ENCODE data around the gene CTDSPL.
"Not testable (repeated sequence)": the region's sequence is repeated elsewhere in the genome, so short reads cannot be mapped to it uniquely, and the experiment has no call there.

Gene CTDSPL

DNA sequence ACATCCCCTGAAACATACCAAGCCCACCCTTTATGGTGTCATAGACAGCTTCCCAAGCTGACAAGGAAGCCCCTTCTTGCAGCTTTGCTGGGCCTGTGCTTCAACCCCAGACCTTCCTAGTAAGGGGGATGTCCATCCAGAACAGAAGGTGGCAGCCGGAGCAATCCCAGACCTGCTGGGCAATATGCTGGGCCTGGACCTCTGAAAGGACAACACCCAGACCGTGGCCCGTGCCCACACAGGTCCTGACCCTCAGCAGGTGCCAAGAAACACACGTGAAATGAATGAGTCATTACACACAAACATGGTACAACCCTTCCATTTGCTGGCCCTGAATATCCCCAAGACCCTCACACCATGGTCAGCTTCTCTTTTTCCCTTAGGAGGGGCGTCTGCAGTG is 109.1 kb downstream of the CTDSPL start:
- TF ChIP-seq BCL11B (tag by site-specific recombination; IDR thresholded peaks at IDR 0.05; ENCODE audit: low read depth) (no peak), GLIS1 (tag by site-specific recombination; IDR thresholded peaks at IDR 0.05) (no peak), REPIN1 (tag by site-specific recombination; IDR thresholded peaks at IDR 0.05; ENCODE audit: low read depth) (no peak)
- ChIA-PET CTCF (interaction anchor here (0.6 to 8.1 kb wide), 4 partner anchors 9 to 116 kb away, joined by 3 to 164 read pairs (median 20); no protein-coding TSS in a partner anchor), POLR2A (no interaction called here)
- H3K36me3 ChIP-seq (ENCODE audit: control insufficient read depth in 2 of 2, insufficient read depth in 1 of 2, low read length in 2 of 2) = peaks cover 0 to 7% of the 10 kb centered on the region in 2 experiments; a peak in 1 of 3 replicates
- no peak overlapping the region for H3K27ac ChIP-seq (ENCODE audit: extremely low read depth, low read depth, low read length)
- H3K4me3 ChIP-seq (ENCODE audit: low read depth, low read length) = no peak overlapping the region
- H3K9me3 ChIP-seq (ENCODE audit: control insufficient read depth, insufficient read depth, low read depth, low read length) = no peaks in the 10 kb centered on the region
- no peaks in the 10 kb centered on the region for H3K4me1 ChIP-seq (ENCODE audit: control insufficient read depth, insufficient read depth, low read length)

DNA sequence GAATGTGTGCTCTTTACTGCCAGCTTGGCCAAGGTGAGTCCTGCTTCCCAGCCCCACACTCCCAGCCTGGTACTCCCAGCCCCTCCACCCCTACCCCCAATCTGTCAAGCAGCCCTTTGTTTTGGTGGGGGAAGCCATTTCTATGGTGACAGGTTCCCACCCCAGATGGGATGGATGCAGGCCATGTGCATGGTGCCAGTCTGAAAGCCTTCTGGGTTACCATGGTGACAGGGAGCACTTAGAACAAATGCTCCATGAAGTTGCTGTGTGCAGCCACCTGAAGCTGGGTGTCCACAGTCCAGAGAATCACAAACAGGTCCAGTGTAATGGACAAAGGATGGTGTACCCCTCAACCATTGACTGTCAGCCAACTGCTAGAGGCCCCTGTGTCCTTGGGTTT is 109.8 kb downstream of the CTDSPL start:
- Histone ChIP-seq H3K27ac (ENCODE audit: extremely low read depth, low read depth, low read length) (no peak overlapping the region), H3K36me3 (ENCODE audit: control insufficient read depth in 2 of 2, insufficient read depth in 1 of 2, low read length in 2 of 2) (peaks cover 0 to 14% of the 10 kb centered on the region in 2 experiments; a peak in 2 of 3 replicates), H3K4me3 (ENCODE audit: low read depth, low read length) (no peak overlapping the region), H3K9me3 (ENCODE audit: control insufficient read depth, insufficient read depth, low read depth, low read length) (no peaks in the 10 kb centered on the region), H3K4me1 (ENCODE audit: control insufficient read depth, insufficient read depth, low read length) (no peaks in the 10 kb centered on the region)
- POLR2A ChIA-PET = no interaction called here
- TF ChIP-seq ZNF777 (tag by site-specific recombination; IDR thresholded peaks at IDR 0.05; ENCODE audit: borderline replicate concordance) (no peak), ZNF37A (tag by site-specific recombination; IDR thresholded peaks at IDR 0.05) (no peak), YY2 (tag by site-specific recombination; IDR thresholded peaks at IDR 0.05) (no peak), GFI1B (tag by site-specific recombination; IDR thresholded peaks at IDR 0.05) (no peak), ZNF747 (tag by site-specific recombination; IDR thresholded peaks at IDR 0.05) (no peak), ZNF155 (tag by site-specific recombination; IDR thresholded peaks at IDR 0.05) (no peak), ZNF560 (tag by site-specific recombination; IDR thresholded peaks at IDR 0.05; ENCODE audit: borderline replicate concordance) (no peak), ZNF174 (tag by site-specific recombination; IDR thresholded peaks at IDR 0.05) (no peak), ZNF239 (tag by site-specific recombination; IDR thresholded peaks at IDR 0.05) (no peak), ZNF426 (tag by site-specific recombination; IDR thresholded peaks at IDR 0.05) (no peak), KLF10 (tag by site-specific recombination; IDR thresholded peaks at IDR 0.05) (no peak)
- TF ChIP-seq, protein P1, sequence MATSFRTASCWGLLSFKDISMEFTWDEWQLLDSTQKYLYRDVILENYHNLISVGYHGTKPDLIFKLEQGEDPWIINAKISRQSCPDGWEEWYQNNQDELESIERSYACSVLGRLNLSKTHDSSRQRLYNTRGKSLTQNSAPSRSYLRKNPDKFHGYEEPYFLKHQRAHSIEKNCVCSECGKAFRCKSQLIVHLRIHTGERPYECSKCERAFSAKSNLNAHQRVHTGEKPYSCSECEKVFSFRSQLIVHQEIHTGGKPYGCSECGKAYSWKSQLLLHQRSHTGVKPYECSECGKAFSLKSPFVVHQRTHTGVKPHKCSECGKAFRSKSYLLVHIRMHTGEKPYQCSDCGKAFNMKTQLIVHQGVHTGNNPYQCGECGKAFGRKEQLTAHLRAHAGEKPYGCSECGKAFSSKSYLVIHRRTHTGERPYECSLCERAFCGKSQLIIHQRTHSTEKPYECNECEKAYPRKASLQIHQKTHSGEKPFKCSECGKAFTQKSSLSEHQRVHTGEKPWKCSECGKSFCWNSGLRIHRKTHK (tag by site-specific recombination; IDR thresholded peaks at IDR 0.05) = no peak
- TF ChIP-seq, protein P2, sequence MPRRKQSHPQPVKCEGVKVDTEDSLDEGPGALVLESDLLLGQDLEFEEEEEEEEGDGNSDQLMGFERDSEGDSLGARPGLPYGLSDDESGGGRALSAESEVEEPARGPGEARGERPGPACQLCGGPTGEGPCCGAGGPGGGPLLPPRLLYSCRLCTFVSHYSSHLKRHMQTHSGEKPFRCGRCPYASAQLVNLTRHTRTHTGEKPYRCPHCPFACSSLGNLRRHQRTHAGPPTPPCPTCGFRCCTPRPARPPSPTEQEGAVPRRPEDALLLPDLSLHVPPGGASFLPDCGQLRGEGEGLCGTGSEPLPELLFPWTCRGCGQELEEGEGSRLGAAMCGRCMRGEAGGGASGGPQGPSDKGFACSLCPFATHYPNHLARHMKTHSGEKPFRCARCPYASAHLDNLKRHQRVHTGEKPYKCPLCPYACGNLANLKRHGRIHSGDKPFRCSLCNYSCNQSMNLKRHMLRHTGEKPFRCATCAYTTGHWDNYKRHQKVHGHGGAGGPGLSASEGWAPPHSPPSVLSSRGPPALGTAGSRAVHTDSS (tag by site-specific recombination; IDR thresholded peaks at IDR 0.05) = no peak
- TF ChIP-seq, protein P3, sequence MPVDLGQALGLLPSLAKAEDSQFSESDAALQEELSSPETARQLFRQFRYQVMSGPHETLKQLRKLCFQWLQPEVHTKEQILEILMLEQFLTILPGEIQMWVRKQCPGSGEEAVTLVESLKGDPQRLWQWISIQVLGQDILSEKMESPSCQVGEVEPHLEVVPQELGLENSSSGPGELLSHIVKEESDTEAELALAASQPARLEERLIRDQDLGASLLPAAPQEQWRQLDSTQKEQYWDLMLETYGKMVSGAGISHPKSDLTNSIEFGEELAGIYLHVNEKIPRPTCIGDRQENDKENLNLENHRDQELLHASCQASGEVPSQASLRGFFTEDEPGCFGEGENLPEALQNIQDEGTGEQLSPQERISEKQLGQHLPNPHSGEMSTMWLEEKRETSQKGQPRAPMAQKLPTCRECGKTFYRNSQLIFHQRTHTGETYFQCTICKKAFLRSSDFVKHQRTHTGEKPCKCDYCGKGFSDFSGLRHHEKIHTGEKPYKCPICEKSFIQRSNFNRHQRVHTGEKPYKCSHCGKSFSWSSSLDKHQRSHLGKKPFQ (tag by site-specific recombination; IDR thresholded peaks at IDR 0.05) = no peak
- TF ChIP-seq, protein P4, sequence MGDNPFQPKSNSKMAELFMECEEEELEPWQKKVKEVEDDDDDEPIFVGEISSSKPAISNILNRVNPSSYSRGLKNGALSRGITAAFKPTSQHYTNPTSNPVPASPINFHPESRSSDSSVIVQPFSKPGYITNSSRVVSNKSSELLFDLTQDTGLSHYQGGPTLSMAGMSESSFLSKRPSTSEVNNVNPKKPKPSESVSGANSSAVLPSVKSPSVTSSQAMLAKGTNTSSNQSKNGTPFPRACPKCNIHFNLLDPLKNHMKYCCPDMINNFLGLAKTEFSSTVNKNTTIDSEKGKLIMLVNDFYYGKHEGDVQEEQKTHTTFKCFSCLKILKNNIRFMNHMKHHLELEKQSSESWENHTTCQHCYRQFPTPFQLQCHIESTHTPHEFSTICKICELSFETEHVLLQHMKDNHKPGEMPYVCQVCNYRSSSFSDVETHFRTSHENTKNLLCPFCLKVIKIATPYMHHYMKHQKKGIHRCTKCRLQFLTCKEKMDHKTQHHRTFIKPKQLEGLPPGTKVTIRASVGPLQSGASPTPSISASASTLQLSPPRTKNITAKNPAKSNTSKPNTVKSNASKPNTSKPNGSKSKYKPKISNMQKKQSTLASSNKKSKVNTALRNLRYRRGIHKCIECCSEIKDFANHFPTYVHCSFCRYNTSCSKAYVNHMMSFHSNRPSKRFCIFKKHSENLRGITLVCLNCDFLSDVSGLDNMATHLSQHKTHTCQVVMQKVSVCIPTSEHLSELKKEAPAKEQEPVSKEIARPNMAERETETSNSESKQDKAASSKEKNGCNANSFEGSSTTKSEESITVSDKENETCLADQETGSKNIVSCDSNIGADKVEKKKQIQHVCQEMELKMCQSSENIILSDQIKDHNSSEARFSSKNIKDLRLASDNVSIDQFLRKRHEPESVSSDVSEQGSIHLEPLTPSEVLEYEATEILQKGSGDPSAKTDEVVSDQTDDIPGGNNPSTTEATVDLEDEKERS (tag by site-specific recombination; IDR thresholded peaks at IDR 0.05) = no peak
- TF ChIP-seq, protein P5, sequence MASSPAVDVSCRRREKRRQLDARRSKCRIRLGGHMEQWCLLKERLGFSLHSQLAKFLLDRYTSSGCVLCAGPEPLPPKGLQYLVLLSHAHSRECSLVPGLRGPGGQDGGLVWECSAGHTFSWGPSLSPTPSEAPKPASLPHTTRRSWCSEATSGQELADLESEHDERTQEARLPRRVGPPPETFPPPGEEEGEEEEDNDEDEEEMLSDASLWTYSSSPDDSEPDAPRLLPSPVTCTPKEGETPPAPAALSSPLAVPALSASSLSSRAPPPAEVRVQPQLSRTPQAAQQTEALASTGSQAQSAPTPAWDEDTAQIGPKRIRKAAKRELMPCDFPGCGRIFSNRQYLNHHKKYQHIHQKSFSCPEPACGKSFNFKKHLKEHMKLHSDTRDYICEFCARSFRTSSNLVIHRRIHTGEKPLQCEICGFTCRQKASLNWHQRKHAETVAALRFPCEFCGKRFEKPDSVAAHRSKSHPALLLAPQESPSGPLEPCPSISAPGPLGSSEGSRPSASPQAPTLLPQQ (tag by site-specific recombination; IDR thresholded peaks at IDR 0.05) = no peak
- TF ChIP-seq, protein P6, sequence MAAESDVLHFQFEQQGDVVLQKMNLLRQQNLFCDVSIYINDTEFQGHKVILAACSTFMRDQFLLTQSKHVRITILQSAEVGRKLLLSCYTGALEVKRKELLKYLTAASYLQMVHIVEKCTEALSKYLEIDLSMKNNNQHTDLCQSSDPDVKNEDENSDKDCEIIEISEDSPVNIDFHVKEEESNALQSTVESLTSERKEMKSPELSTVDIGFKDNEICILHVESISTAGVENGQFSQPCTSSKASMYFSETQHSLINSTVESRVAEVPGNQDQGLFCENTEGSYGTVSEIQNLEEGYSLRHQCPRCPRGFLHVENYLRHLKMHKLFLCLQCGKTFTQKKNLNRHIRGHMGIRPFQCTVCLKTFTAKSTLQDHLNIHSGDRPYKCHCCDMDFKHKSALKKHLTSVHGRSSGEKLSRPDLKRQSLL (tag by site-specific recombination; IDR thresholded peaks at IDR 0.05) = no peak
- CTCF ChIA-PET = interaction anchor here (1.3 to 4.6 kb wide), 3 partner anchors 9 to 117 kb away, joined by 3 to 37 read pairs (median 16); no protein-coding TSS in a partner anchor

DNA sequence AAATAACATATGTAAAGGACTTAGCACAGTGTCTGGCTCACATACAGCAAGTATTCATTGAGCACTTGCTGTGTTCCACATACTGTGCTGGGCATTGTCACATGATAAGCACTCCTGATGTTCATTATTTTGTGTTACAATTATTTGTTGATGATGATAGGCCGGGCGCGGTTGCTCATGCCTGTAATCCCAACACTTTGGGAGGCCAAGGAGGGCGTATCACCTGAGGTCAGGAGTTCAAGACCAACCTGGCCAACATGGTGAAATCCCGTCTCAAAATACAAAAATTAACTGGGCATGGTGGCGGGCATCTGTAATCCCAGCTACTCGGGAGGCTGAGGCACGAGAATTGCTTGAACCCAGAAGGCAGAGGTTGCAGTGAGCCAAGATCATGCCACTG is 110.4 kb downstream of the CTDSPL start:
- H3K4me3 ChIP-seq (ENCODE audit: low read depth, low read length); H3K9me3 ChIP-seq (ENCODE audit: control insufficient read depth, insufficient read depth, low read depth, low read length); H3K27ac ChIP-seq (ENCODE audit: extremely low read depth, low read depth, low read length); POLR2A ChIA-PET; H3K4me1 ChIP-seq (ENCODE audit: control insufficient read depth, insufficient read depth, low read length): not testable (repeated sequence)
- H3K36me3 ChIP-seq (ENCODE audit: control insufficient read depth in 2 of 2, insufficient read depth in 1 of 2, low read length in 2 of 2) = peaks cover 0 to 17% of the 10 kb centered on the region in 2 experiments; a peak in 2 of 3 replicates
- CTCF ChIA-PET = interaction anchor here (1.1 to 4.6 kb wide), 5 partner anchors 8 to 125 kb away, joined by 3 to 37 read pairs (median 3); no protein-coding TSS in a partner anchor
